ENCODE measurements around the gene PON3. TPM values are rescaled to one million over a fixed set of nuclear protein-coding genes. Genes with fewer than 3 reads are reported as not detected.

The PON3 gene
- total and polyA plus RNA-seq, 2 of the 4 experiments (the other 2 are of a cell fraction), result not detected

DNA sequence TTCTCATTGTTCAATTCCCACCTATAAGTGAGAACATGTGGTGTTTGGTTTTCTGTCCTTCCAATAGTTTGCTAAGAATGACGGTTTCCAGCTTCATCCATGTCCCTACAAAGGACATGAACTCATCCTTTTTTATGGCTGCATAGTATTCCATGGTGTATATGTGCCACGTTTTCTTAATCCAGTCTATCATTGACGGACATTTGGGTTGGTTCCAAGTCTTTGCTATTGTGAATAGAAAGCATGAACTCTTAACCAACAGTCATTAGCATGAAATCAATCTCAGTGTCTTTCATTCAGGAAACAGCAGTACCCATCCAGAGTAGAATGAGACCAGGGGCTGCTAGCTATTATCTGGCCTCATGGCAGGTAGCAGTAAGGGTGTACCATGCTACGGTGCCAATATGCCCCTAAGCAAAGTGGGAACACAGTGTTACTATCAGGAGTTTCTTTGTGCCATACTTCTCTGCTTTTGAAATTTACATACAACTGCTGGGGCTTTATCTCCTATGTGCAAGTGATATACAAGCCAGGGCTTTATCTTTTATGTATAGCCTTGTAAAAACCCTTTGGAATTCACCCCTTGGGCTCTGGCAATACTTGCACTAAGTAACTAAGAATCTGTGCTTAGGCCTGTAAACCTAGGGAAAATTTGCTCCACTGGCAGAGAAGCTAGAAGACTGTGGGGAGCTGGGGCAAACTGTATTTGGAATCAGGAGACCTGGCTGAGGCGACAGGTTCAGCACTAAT, 33.2 kb upstream of the PON3 start:
- in situ Hi-C loops (cut with MboI; ENCODE audit: low sequenced_read_pairs) (no loop called here), dilution Hi-C loops (cut with HindIII; ENCODE audit: low sequenced_read_pairs, unreplicated experiment) (no loop called here), intact Hi-C loops (cut with micrococcal nuclease) (no loop called here)
- TF ChIP-seq RAD21 (IDR thresholded peaks at IDR 0.05; ENCODE audit: low read length), result no peak
- no peak for TF ChIP-seq CEBPB (IDR thresholded peaks at IDR 0.05; ENCODE audit: low read depth, low read length)
- no peak for TF ChIP-seq BHLHE40 (IDR thresholded peaks at IDR 0.05; ENCODE audit: low read depth, low read length)
- H4K5ac ChIP-seq (ENCODE audit: low read depth, low read length), result no peak overlapping the region
- H2AFZ ChIP-seq (replicated peaks; ENCODE audit: low read length, poor library complexity), result no peak overlapping the region
- no peak overlapping the region for H2BK20ac ChIP-seq (ENCODE audit: low read depth, low read length)
- no peak overlapping the region for H4K91ac ChIP-seq (ENCODE audit: insufficient read depth, low read depth, low read length)
- H4K20me1 ChIP-seq (ENCODE audit: insufficient read depth, low read length), result no peaks in the 10 kb centered on the region
- no CpG with 5 or more reads among the region's 5 CpGs for WGBS, 2 experiments (ENCODE audit: extremely low coverage in 2 of 2, insufficient read length in 1 of 2)
- no peak overlapping the region for H3K4ac ChIP-seq (ENCODE audit: low read depth, low read length)
- no peak overlapping the region for H3K18ac ChIP-seq (ENCODE audit: low read depth, low read length)
- H3K79me1 ChIP-seq (ENCODE audit: low read depth in 1 of 2, low read length in 2 of 2), result peaks cover 29 to 36% of the 10 kb centered on the region in 2 experiments
- H3K14ac ChIP-seq (replicated peaks; ENCODE audit: low read depth, low read length), result no peak overlapping the region
- no peak overlapping the region for H3K27ac ChIP-seq (ENCODE audit: insufficient read depth, low read length)
- POLR2A ChIA-PET (ENCODE audit: unreplicated experiment), result no interaction called here
- no peak overlapping the region for H3K23ac ChIP-seq (ENCODE audit: low read depth, low read length)
- H2AK5ac ChIP-seq (ENCODE audit: low read depth, low read length), result no peak overlapping the region
- H3K9ac ChIP-seq (ENCODE audit: low read depth, low read length), result no peak overlapping the region
- no peak for DNase-seq
- no peaks in the 10 kb centered on the region for H3K9me3 ChIP-seq (ENCODE audit: control insufficient read depth, insufficient read depth, low read length)
- no peaks in the 10 kb centered on the region for H3K27me3 ChIP-seq (ENCODE audit: control insufficient read depth, insufficient read depth, low read length)
- peaks cover 4% of the 10 kb centered on the region; the same call in 1 of the 2 replicates for H3K9me1 ChIP-seq (ENCODE audit: insufficient read depth, low read length)
- H3K4me1 ChIP-seq (ENCODE audit: control insufficient read depth, insufficient read depth, low read length), result peaks cover 2% of the 10 kb centered on the region
- peaks cover 3% of the 10 kb centered on the region for H3K36me3 ChIP-seq (ENCODE audit: control insufficient read depth, insufficient read depth, low read length)
- H2BK5ac ChIP-seq (ENCODE audit: low read depth, low read length, poor library complexity, severe bottlenecking), result no peak overlapping the region
- no peak overlapping the region for H2BK120ac ChIP-seq (ENCODE audit: low read depth, low read length)
- no peak overlapping the region for H2AK9ac ChIP-seq (replicated peaks; ENCODE audit: low read depth, low read length, poor library complexity)
- H3K4me3 ChIP-seq (ENCODE audit: insufficient read depth, low read depth, low read length), result no peak overlapping the region
- H3K4me2 ChIP-seq (ENCODE audit: low read depth, low read length), result no peak overlapping the region
- ATAC-seq (ENCODE audit: low read depth), result no peak
- H4K8ac ChIP-seq (ENCODE audit: low read depth in 2 of 2, low read length in 2 of 2), result no peak overlapping the region
- BruUV-seq (replicated peaks), result no TSS peak
- H2BK15ac ChIP-seq (ENCODE audit: low read depth, low read length), result no peak overlapping the region
- CTCF ChIA-PET, result no interaction called here
- no peak overlapping the region for H3K56ac ChIP-seq (ENCODE audit: extremely low read depth, insufficient read depth, low read length)

All from IMR-90 (cell line).